HepG2 (cell line): Measurements from ENCODE around the gene KAZN. TPM values are rescaled to one million over a fixed set of nuclear protein-coding genes. Genes with fewer than 3 reads are reported as not detected.

Source experiments
- PRPF4 ChIP-seq: fragments of 200-400 bp; formaldehyde crosslinking; IDR thresholded peaks from 2 replicates; pipeline ENCODE4 v1.6.1; 2016; ENCODE audit warnings: low read length, low read depth; ENCODE audit not compliant: poor library complexity, severe bottlenecking
- ZNF318 ChIP-seq: sonication (generic); formaldehyde crosslinking; IDR thresholded peaks from 2 replicates; pipeline ENCODE4 v1.4.0; 2020; ENCODE audit warnings: mild to moderate bottlenecking, missing genetic modification reagents
- ZNF569 ChIP-seq: sonication (generic); formaldehyde crosslinking; IDR thresholded peaks from 2 replicates; pipeline ENCODE4 v1.5.0; 2020; ENCODE audit warnings: mild to moderate bottlenecking, missing genetic modification reagents, moderate library complexity, borderline replicate concordance
- polyA plus RNA-seq, 8 experiments: library from polyadenylated mRNA; depleted of rRNA in 3 of 8; stranded (reverse) in 7 of 8; unstranded in 1 of 8; fragments of >200 nt; fragmentation: Illumina TruSeq in 4 of 8; extraction: Trizol in 4 of 8; gene quantifications; 2 replicates each; pipeline versions ENCODE4 v1.2.1 to v1.2.3, GENCODE V29; 2011 to 2016; ENCODE audit warnings: low read depth in 4 of 8, missing spikeins in 1 of 8, mixed read lengths in 1 of 8; ENCODE audit not compliant: insufficient read depth in 1 of 8
- total RNA-seq, 5 experiments: library from RNA; depleted of rRNA; stranded (reverse); fragments of >200 nt; fragmentation: Illumina TruSeq; extraction: Trizol; gene quantifications; 2 replicates each; pipeline ENCODE4 v1.2.3, GENCODE V29; 2016; ENCODE audit warnings: low read depth in 1 of 5
- TF ChIP-seq, protein P1 (sequence below): IDR thresholded peaks from 2 replicates; pipeline ENCODE4 v1.6.1; 2012; ENCODE audit warnings: low read length, improper control_type of control experiment

Gene KAZN
- total and polyA plus RNA-seq, 2 of the 13 experiments (the other 11 are each of a cell fraction or from before 2014, with no cell fraction given), result 10.4 to 13.5 TPM

DNA sequence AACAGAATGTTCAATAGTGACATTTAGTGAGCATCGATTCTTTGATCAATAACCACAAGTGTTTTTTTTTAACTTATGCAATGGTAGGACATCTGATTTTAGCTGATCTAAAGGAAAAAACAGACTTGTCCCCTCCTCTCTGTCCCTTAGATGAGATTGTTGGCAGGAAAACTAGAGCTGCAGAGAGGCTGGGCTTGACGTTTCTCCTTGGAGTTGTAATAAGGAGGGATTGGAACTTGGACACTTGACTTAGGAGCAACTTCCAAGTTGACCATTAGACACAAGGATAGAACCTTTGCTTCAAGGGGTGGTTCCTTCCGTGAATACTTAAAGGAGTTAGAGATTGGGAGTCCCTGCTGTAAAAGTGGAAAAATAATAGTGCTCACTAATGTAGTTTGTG lies 49.9 kb downstream of the KAZN start (continued):
- TF ChIP-seq, protein P1, sequence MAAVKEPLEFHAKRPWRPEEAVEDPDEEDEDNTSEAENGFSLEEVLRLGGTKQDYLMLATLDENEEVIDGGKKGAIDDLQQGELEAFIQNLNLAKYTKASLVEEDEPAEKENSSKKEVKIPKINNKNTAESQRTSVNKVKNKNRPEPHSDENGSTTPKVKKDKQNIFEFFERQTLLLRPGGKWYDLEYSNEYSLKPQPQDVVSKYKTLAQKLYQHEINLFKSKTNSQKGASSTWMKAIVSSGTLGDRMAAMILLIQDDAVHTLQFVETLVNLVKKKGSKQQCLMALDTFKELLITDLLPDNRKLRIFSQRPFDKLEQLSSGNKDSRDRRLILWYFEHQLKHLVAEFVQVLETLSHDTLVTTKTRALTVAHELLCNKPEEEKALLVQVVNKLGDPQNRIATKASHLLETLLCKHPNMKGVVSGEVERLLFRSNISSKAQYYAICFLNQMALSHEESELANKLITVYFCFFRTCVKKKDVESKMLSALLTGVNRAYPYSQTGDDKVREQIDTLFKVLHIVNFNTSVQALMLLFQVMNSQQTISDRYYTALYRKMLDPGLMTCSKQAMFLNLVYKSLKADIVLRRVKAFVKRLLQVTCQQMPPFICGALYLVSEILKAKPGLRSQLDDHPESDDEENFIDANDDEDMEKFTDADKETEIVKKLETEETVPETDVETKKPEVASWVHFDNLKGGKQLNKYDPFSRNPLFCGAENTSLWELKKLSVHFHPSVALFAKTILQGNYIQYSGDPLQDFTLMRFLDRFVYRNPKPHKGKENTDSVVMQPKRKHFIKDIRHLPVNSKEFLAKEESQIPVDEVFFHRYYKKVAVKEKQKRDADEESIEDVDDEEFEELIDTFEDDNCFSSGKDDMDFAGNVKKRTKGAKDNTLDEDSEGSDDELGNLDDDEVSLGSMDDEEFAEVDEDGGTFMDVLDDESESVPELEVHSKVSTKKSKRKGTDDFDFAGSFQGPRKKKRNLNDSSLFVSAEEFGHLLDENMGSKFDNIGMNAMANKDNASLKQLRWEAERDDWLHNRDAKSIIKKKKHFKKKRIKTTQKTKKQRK, result no peak
- TF ChIP-seq ZNF569 (CRISPR knock-in tag), result no peak
- no peak for TF ChIP-seq ZNF318 (CRISPR knock-in tag)
- no peak for TF ChIP-seq PRPF4
- TF ChIP-seq, all 625 proteins: peak for 0
